HUES64 (cell line): ENCODE results near the gene KRT2. TPM values are rescaled to one million over a fixed set of nuclear protein-coding genes. Genes with fewer than 3 reads are reported as not detected.

Source experiments
- H3K27ac ChIP-seq: 2 replicates; pipeline ENCODE4 v1.7.0; 2013; ENCODE audit warnings: low read depth, low read length, inconsistent platforms
- H3K27me3 ChIP-seq: 2 replicates; pipeline ENCODE4 v1.6.1; 2013; ENCODE audit warnings: mild to moderate bottlenecking, low read length; ENCODE audit not compliant: insufficient read depth
- H3K36me3 ChIP-seq: 2 replicates; pipeline ENCODE4 v1.6.1; 2013; ENCODE audit warnings: mild to moderate bottlenecking, low read length; ENCODE audit not compliant: insufficient read depth
- H3K4me1 ChIP-seq: 2 replicates; pipeline ENCODE4 v1.6.1; 2013; ENCODE audit warnings: mild to moderate bottlenecking, low read length, moderate library complexity; ENCODE audit not compliant: insufficient read depth
- H3K4me3 ChIP-seq: 2 replicates; pipeline ENCODE4 v1.5.1; 2013; ENCODE audit warnings: mild to moderate bottlenecking, low read length, moderate library complexity
- H3K9ac ChIP-seq: 2 replicates; pipeline ENCODE4 v1.6.1; 2013; ENCODE audit warnings: mild to moderate bottlenecking, low read depth, low read length
- H3K9me3 ChIP-seq: 2 replicates; pipeline ENCODE4 v1.6.1; 2013; ENCODE audit warnings: low read depth, low read length; ENCODE audit not compliant: insufficient read depth
- WGBS: fragments of 150-250, 120-280 bp; methylation state at CpG from one replicate; pipeline ENCODE4 v1.1.7; 2013; ENCODE audit warnings: missing lambda C conversion rate; 5-methylcytosine and 5-hydroxymethylcytosine counted together
- polyA plus RNA-seq, 2 experiments: library from polyadenylated mRNA; stranded (reverse); fragments of 50-300 nt; gene quantifications; one replicate each; pipeline ENCODE4 v1.2.3, GENCODE V29; 2013

Gene KRT2
- polyA plus RNA-seq (2013, experiment 1 of 2) = not detected
- polyA plus RNA-seq (2013, experiment 2 of 2) = not detected

- Histone ChIP-seq H3K9me3 (peaks cover 3% of the 10 kb centered on the region; the same call in 1 of the 2 replicates), H3K4me3 (no peak within 1 kb of the TSS), H3K27ac (no peak within 1 kb of the TSS), H3K9ac (no peak within 1 kb of the TSS), H3K4me1 (no peaks in the 10 kb centered on the region), H3K36me3 (no peaks in the 10 kb centered on the region), H3K27me3 (no peaks in the 10 kb centered on the region; the same call in 1 of the 2 replicates)
- WGBS = 90% methylated on average over 16 of the region's 16 CpGs
Measured at GRCh38 chr12:52651726-52652261, at the start of gene KRT2. KRT2 (minus strand) TSS chr12:52652211; CDS start chr12:52652142, 69 bp downstream.

- WGBS = 84% methylated on average over 12 of the region's 12 CpGs
- no peak overlapping the region for H3K9ac ChIP-seq
Measured at GRCh38 chr12:52701281-52701680, 49.3 kb upstream of the KRT2 start.

GRCh38 chr12:52699960-52700359, 47.9 kb upstream of the KRT2 start:
- Histone ChIP-seq H3K9me3 (no peaks in the 10 kb centered on the region), H3K4me3 (no peak overlapping the region), H3K9ac (no peak overlapping the region), H3K4me1 (no peaks in the 10 kb centered on the region), H3K27me3 (no peaks in the 10 kb centered on the region; the same call in 1 of the 2 replicates), H3K36me3 (no peaks in the 10 kb centered on the region), H3K27ac (no peak overlapping the region)
- WGBS = 94% methylated on average over 2 of the region's 2 CpGs

More at GRCh38 chr12:52701281-52701680, 49.3 kb upstream of the KRT2 start:
- H3K36me3 ChIP-seq = no peaks in the 10 kb centered on the region
- no peak overlapping the region for H3K27ac ChIP-seq
- H3K4me1 ChIP-seq = no peaks in the 10 kb centered on the region
- no peak overlapping the region for H3K4me3 ChIP-seq
- H3K27me3 ChIP-seq = no peaks in the 10 kb centered on the region; the same call in 1 of the 2 replicates
- no peaks in the 10 kb centered on the region for H3K9me3 ChIP-seq

GRCh38 chr12:52699373-52699772, 47.4 kb upstream of the KRT2 start:
- H3K27me3 ChIP-seq = no peaks in the 10 kb centered on the region; the same call in 1 of the 2 replicates
- WGBS = 87% methylated on average over 2 of the region's 2 CpGs
- no peak overlapping the region for H3K27ac ChIP-seq
- H3K4me1 ChIP-seq = no peaks in the 10 kb centered on the region
- H3K9ac ChIP-seq = no peak overlapping the region
- H3K9me3 ChIP-seq = no peaks in the 10 kb centered on the region
- H3K36me3 ChIP-seq = no peaks in the 10 kb centered on the region
- no peak overlapping the region for H3K4me3 ChIP-seq

GRCh38 chr12:52698651-52699340, 46.8 kb upstream of the KRT2 start:
- H3K9me3 ChIP-seq = no peaks in the 10 kb centered on the region
- H3K4me1 ChIP-seq = no peaks in the 10 kb centered on the region
- no peak overlapping the region for H3K27ac ChIP-seq
- 80% methylated on average over 11 of the region's 11 CpGs for WGBS
- no peak overlapping the region for H3K9ac ChIP-seq
- no peak overlapping the region for H3K4me3 ChIP-seq
- H3K27me3 ChIP-seq = no peaks in the 10 kb centered on the region; the same call in 1 of the 2 replicates
- H3K36me3 ChIP-seq = no peaks in the 10 kb centered on the region

- Histone ChIP-seq H3K36me3 (no peaks in the 10 kb centered on the region), H3K9me3 (no peaks in the 10 kb centered on the region), H3K9ac (no peak overlapping the region), H3K27ac (no peak overlapping the region), H3K27me3 (peaks cover 10% of the 10 kb centered on the region), H3K4me3 (no peak overlapping the region), H3K4me1 (no peaks in the 10 kb centered on the region)
- WGBS = 77% methylated on average over 2 of the region's 2 CpGs
Measured at GRCh38 chr12:52697058-52697582, 45.1 kb upstream of the KRT2 start.

GRCh38 chr12:52696588-52696987, 44.6 kb upstream of the KRT2 start:
- no peak overlapping the region for H3K9ac ChIP-seq
- WGBS = 90% methylated on average over 1 of the region's 3 CpGs

GRCh38 chr12:52695039-52695438, 43.0 kb upstream of the KRT2 start:
- Histone ChIP-seq H3K9ac (no peak overlapping the region), H3K4me1 (0 out of 2 replicates have a peak, but pooled peaks cover 2% of the 10 kb centered on the region), H3K9me3 (no peaks in the 10 kb centered on the region), H3K36me3 (no peaks in the 10 kb centered on the region), H3K27me3 (peaks cover 31% of the 10 kb centered on the region), H3K27ac (no peak overlapping the region), H3K4me3 (no peak overlapping the region)
- 89% methylated on average over 3 of the region's 3 CpGs for WGBS

More at GRCh38 chr12:52696588-52696987, 44.6 kb upstream of the KRT2 start:
- peaks cover 15% of the 10 kb centered on the region for H3K27me3 ChIP-seq
- no peak overlapping the region for H3K4me3 ChIP-seq
- no peaks in the 10 kb centered on the region for H3K36me3 ChIP-seq
- no peak overlapping the region for H3K27ac ChIP-seq
- no peaks in the 10 kb centered on the region for H3K9me3 ChIP-seq
- no peaks in the 10 kb centered on the region for H3K4me1 ChIP-seq

- Histone ChIP-seq H3K36me3 (no peaks in the 10 kb centered on the region), H3K27me3 (peaks cover 36% of the 10 kb centered on the region), H3K4me1 (0 out of 2 replicates have a peak, but pooled peaks cover 2% of the 10 kb centered on the region), H3K9ac (no peak overlapping the region), H3K4me3 (no peak overlapping the region), H3K9me3 (no peaks in the 10 kb centered on the region), H3K27ac (no peak overlapping the region)
- 95% methylated on average over 4 of the region's 6 CpGs for WGBS
Measured at GRCh38 chr12:52694151-52694550, 42.1 kb upstream of the KRT2 start.

GRCh38 chr12:52693261-52693660, 41.2 kb upstream of the KRT2 start:
- Histone ChIP-seq H3K9me3 (no peaks in the 10 kb centered on the region), H3K27me3 (peaks cover 42% of the 10 kb centered on the region), H3K27ac (no peak overlapping the region), H3K4me3 (no peak overlapping the region), H3K36me3 (no peaks in the 10 kb centered on the region), H3K9ac (no peak overlapping the region), H3K4me1 (0 out of 2 replicates have a peak, but pooled peaks cover 2% of the 10 kb centered on the region)
- WGBS = 82% methylated on average over 5 of the region's 5 CpGs

GRCh38 chr12:52692254-52692653, 40.2 kb upstream of the KRT2 start:
- H3K27me3 ChIP-seq = peaks cover 52% of the 10 kb centered on the region
- no peaks in the 10 kb centered on the region for H3K9me3 ChIP-seq
- 55% methylated on average over 8 of the region's 8 CpGs for WGBS
- H3K4me1 ChIP-seq = 0 out of 2 replicates have a peak, but pooled peaks cover 2% of the 10 kb centered on the region
- no peak overlapping the region for H3K4me3 ChIP-seq
- H3K27ac ChIP-seq = no peak overlapping the region
- H3K36me3 ChIP-seq = no peaks in the 10 kb centered on the region
- H3K9ac ChIP-seq = no peak overlapping the region
